ENCODE measurements around the gene USH1C. TPM values are rescaled to one million over a fixed set of nuclear protein-coding genes. Genes with fewer than 3 reads are reported as not detected.

USH1C gene
- total RNA-seq, 1 donor from 2014 or later: 0.72 TPM

DNA sequence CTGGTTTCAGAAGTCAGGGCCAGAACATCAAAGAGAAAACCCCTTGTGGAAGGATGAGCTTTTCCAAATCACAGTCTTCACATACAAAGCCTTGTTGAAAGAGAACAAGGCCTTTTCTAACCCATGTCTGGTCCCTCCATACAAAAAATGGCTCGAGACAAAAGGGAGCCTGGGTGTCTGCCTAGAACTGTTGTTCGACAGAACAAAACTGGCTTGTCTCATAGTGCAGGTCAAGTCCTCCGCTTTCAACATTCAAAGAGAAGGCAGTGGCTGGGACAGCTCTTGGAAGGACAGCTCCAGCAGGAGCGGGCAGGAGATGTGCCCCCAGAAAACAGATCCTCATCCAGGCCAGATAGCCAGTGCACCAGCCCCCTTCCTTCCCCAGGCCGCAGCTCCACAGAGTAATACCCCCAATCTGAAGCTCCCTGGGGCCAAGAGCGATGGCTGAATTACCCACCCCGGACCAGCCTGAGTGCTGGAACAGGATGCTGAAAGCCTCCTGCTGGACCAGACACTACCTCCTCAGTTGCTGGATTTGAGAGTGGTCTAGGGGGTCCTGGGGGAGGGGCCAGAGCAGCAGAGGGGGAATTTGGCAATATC, 27.6 kb downstream of the USH1C start:
- TF ChIP-seq, protein P1, sequence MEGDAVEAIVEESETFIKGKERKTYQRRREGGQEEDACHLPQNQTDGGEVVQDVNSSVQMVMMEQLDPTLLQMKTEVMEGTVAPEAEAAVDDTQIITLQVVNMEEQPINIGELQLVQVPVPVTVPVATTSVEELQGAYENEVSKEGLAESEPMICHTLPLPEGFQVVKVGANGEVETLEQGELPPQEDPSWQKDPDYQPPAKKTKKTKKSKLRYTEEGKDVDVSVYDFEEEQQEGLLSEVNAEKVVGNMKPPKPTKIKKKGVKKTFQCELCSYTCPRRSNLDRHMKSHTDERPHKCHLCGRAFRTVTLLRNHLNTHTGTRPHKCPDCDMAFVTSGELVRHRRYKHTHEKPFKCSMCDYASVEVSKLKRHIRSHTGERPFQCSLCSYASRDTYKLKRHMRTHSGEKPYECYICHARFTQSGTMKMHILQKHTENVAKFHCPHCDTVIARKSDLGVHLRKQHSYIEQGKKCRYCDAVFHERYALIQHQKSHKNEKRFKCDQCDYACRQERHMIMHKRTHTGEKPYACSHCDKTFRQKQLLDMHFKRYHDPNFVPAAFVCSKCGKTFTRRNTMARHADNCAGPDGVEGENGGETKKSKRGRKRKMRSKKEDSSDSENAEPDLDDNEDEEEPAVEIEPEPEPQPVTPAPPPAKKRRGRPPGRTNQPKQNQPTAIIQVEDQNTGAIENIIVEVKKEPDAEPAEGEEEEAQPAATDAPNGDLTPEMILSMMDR (IDR thresholded peaks at IDR 0.05): no peak
- Mint-ChIP-seq H3K27ac (ENCODE audit: unreplicated experiment) (no peak overlapping the region), H3K36me3 (ENCODE audit: low read depth) (no peaks in the 10 kb centered on the region), H3K4me1 (ENCODE audit: low read depth) (no peaks in the 10 kb centered on the region), H3K27me3 (ENCODE audit: low read depth) (peaks cover 28% of the 10 kb centered on the region), H3K4me3 (ENCODE audit: unreplicated experiment) (no peak overlapping the region), H3K9me3 (ENCODE audit: low read depth) (no peaks in the 10 kb centered on the region)
- no peak for DNase-seq (ENCODE audit: low spot score)

DNA sequence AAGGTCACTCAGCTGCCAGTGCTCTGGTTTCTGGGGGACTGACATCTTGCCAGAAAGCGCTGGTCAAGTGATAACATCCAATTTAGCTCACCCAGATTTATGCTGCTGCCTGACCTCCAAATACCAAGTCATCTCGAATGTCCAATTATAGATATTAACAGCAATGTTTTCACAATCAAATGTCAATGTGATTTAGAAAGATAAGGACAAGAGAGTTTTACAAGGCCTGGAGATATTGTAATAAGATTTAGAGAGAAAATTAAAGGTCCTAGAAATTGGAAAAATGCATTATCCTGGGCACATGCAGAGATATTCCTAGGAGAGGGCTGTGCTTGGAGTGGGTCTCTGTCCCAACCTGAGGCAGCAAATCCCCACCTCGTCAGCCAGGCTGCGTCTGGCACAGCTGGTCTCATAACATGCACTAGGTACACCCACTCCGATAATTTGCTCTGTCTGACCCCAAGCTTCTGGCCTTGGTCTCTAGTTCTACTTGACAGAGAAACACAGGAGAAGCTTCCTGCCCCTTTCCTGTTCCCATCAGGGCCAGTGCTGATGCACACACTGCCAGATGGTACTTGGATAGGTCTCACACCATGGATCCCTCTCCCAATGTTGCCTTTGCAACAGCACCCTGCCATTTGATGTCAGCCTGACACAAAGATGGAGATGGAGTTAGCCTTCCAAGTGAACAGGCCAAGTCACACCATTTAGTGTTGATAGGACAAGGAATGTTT, 28.6 kb downstream of the USH1C start:
- Mint-ChIP-seq H3K4me3 (ENCODE audit: unreplicated experiment) (no peak overlapping the region), H3K27me3 (ENCODE audit: low read depth) (peaks cover 26% of the 10 kb centered on the region), H3K36me3 (ENCODE audit: low read depth) (no peaks in the 10 kb centered on the region), H3K27ac (ENCODE audit: unreplicated experiment) (no peak overlapping the region), H3K9me3 (ENCODE audit: low read depth) (no peaks in the 10 kb centered on the region), H3K4me1 (ENCODE audit: low read depth) (no peaks in the 10 kb centered on the region)
- TF ChIP-seq, protein P1 (IDR thresholded peaks at IDR 0.05): no peak
- no peak for DNase-seq (ENCODE audit: low spot score)

DNA sequence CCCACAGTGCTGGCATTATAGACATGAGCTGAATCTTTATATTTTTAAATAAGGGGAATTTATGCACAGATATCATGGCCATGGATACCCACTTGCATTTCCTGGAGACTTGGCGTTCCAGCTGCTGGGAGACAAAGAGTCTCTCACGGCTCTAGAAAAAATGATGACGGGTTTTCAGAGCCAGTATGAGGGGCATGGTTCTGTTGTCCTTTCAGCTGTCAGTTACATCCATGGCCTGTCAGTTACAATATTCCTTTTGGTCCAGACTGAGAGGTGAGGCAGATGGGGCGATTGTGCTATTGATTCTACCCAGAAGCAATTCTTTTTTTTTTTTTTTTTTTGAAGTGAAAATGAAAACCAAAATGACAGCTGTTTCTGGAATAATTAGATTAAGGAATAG, 29.7 kb downstream of the USH1C start:
- DNase-seq (ENCODE audit: low spot score): no peak
- H3K27me3 Mint-ChIP-seq (ENCODE audit: low read depth): peaks cover 28% of the 10 kb centered on the region
- no peaks in the 10 kb centered on the region for H3K4me1 Mint-ChIP-seq (ENCODE audit: low read depth)
- no peak overlapping the region for H3K4me3 Mint-ChIP-seq (ENCODE audit: unreplicated experiment)
- no peak overlapping the region for H3K27ac Mint-ChIP-seq (ENCODE audit: unreplicated experiment)
- H3K36me3 Mint-ChIP-seq (ENCODE audit: low read depth): no peaks in the 10 kb centered on the region
- TF ChIP-seq, protein P1 (IDR thresholded peaks at IDR 0.05): no peak
- H3K9me3 Mint-ChIP-seq (ENCODE audit: low read depth): no peaks in the 10 kb centered on the region

DNA sequence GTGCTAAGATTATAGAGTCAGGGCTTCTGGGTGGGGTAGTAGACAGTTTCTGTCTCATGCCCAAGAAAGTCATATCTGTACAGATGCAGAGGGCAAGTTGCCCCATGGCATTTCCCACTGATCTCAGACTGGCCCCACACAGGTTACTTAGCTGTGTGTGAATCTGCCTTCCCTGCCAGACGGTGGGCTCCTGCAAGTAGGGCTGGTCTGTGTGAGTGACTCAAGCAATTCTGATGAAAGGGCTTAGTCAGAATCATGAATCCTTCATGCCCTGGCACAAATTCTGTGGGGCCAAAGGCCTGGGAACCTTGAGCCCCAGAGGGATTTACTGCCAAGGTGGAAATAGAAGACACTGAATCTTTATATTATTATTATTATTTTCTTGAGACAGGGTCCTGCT, 30.4 kb downstream of the USH1C start:
- Mint-ChIP-seq H3K36me3 (ENCODE audit: low read depth) (no peaks in the 10 kb centered on the region), H3K27ac (ENCODE audit: unreplicated experiment) (no peak overlapping the region), H3K9me3 (ENCODE audit: low read depth) (no peaks in the 10 kb centered on the region), H3K27me3 (ENCODE audit: low read depth) (peaks cover 30% of the 10 kb centered on the region), H3K4me3 (ENCODE audit: unreplicated experiment) (no peak overlapping the region), H3K4me1 (ENCODE audit: low read depth) (peaks cover 4% of the 10 kb centered on the region)
- no peak for DNase-seq (ENCODE audit: low spot score)
- TF ChIP-seq, protein P1 (IDR thresholded peaks at IDR 0.05): no peak

DNA sequence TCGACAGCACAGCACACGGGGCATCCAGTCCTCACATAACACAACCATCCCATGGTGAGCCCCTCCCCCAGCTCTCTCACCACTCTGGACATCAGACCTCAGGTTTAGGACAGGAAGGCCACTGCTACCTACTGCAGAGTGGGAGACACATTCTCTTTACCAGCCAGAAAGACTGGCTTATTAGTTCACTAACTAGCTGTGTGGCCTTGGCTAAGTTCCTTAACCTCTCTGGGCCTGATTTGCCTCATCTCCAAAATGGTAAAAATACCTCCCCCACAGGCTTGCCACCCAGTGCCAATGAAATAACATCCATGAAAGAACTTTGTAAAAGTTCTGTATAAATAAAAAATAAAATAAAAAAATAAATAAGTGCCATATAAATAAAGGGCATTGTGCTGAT, 32.1 kb downstream of the USH1C start:
- Mint-ChIP-seq H3K9me3 (ENCODE audit: low read depth) (no peaks in the 10 kb centered on the region), H3K27me3 (ENCODE audit: low read depth) (peaks cover 27% of the 10 kb centered on the region), H3K27ac (ENCODE audit: unreplicated experiment) (no peak overlapping the region), H3K4me3 (ENCODE audit: unreplicated experiment) (no peak overlapping the region), H3K36me3 (ENCODE audit: low read depth) (no peaks in the 10 kb centered on the region), H3K4me1 (ENCODE audit: low read depth) (peaks cover 12% of the 10 kb centered on the region)
- DNase-seq (ENCODE audit: low spot score): no peak
- TF ChIP-seq, protein P1 (IDR thresholded peaks at IDR 0.05): no peak
